Adrenal gland (tissue), 12 donors: ENCODE data around the gene ARHGAP40. TPM values are rescaled to one million over a fixed set of nuclear protein-coding genes. Genes with fewer than 3 reads are reported as not detected.

Experiments
- DNase-seq, 7 donors: peaks; one replicate each; pipeline ENCODE4 v3.0.0-alpha.2; 2019 to 2020
- H3K27ac ChIP-seq, 5 donors: fragments of 200-600 bp; sonication (generic) in 4 of 5; 1 replicate in 3 of 5; 2 replicates in 2 of 5; pipeline versions ENCODE4 v1.5.1 to v1.8.0; 2016 to 2020; ENCODE audit warnings: mild to moderate bottlenecking in 1 of 5
- H3K27me3 ChIP-seq: fragments of 200-600 bp; 2 replicates; pipeline ENCODE4 v1.8.0; 2021
- H3K36me3 ChIP-seq, 2 donors: fragments of 200-600 bp; replicated peaks in 1 of 2; 1 replicate in 1 of 2; 2 replicates in 1 of 2; pipeline versions ENCODE4 v1.5.1 to v1.8.0; 2018 to 2022
- H3K4me1 ChIP-seq, 2 donors: fragments of 200-600 bp; replicated peaks in 1 of 2; 1 replicate in 1 of 2; 2 replicates in 1 of 2; pipeline versions ENCODE4 v1.5.1 to v1.8.0; 2018 to 2021
- H3K4me3 ChIP-seq, 4 donors: fragments of 200-600 bp; sonication (generic) in 3 of 4; one replicate each; pipeline ENCODE4 v1.5.1; 2016 to 2018
- H3K9me3 ChIP-seq, 3 donors: fragments of 200-600 bp; sonication (generic) in 1 of 3; replicated peaks in 1 of 3; 1 replicate in 2 of 3; 2 replicates in 1 of 3; pipeline versions ENCODE4 v1.5.1 to v1.8.0; 2016 to 2021
- POLR2A ChIP-seq, 2 donors: fragments of 450-650 bp; IDR thresholded peaks; one replicate each; pipeline ENCODE4 v1.6.1; 2017; ENCODE audit warnings: antibody characterized with exemption in 2 of 2, mild to moderate bottlenecking in 2 of 2, moderate library complexity in 1 of 2
- WGBS, 4 donors: extraction: QIAGEN DNeasy Blood & Tissue Kit in 2 of 4; methylation state at CpG; one replicate each; pipeline versions ENCODE4 v1.1.5 to v1.1.7; 2013 to 2017; 5-methylcytosine and 5-hydroxymethylcytosine counted together
- intact Hi-C, 2 donors: fragments of 100-400 bp; cut with DNase I; formaldehyde crosslinking; loops; one replicate each; pipeline versions ENCODE4 v1.14.1 to v1.15.0; 2022 to 2023
- polyA plus RNA-seq, 3 donors: library from polyadenylated mRNA; stranded (reverse); fragments of 200-250 nt in 2 of 3; fragments of 350-450 nt in 1 of 3; fragmentation: Illumina TruSeq in 1 of 3; extraction: RNeasy Lipid Tissue Mini Kit (QIAGEN cat#74804) in 1 of 3; gene quantifications; one replicate each; pipeline ENCODE4 v1.2.3, GENCODE V29; 2013 to 2014
- total RNA-seq, 9 donors: library from RNA; depleted of rRNA in 4 of 9; stranded (reverse); fragments of >200 nt in 4 of 9; fragments of 120-200 nt in 1 of 9; fragmentation: NEBNext Ultra II Directional in 1 of 9; extraction: Animal tissue kit (Norgen Biotek cat#: 25700) in 1 of 9; gene quantifications; one replicate each; pipeline versions ENCODE4 v1.1.0 to v1.2.4, GENCODE V29; 2013 to 2023
- TF ChIP-seq, protein P1 (sequence below), 6 experiments: fragments of 450-650 bp in 4 of 6; fragments of 200-600 bp in 2 of 6; sonication (generic) in 1 of 6; IDR thresholded peaks; 1 replicate in 5 of 6; 2 replicates in 1 of 6; pipeline versions ENCODE4 v1.5.1 to v1.8.0; 2016 to 2021; ENCODE audit warnings: antibody characterized with exemption in 6 of 6, mild to moderate bottlenecking in 2 of 6, moderate library complexity in 1 of 6
- donor health status: healthy with polysubstance abuse.
- donor health status: Bipolar disorder and iron deficiency.
- donor health status: DM: yes; HTN: yes; CAD: no.
- donor health status: DM: no; HTN: no; CAD: no.
- donor health status: DM: no; HTN: no; CAD: no.
- donor health status: DM: yes; HTN: yes; CAD: no.

The ARHGAP40 gene
- total and polyA plus RNA-seq, 12 donors = 0.08 TPM; not detected in 11

DNA sequence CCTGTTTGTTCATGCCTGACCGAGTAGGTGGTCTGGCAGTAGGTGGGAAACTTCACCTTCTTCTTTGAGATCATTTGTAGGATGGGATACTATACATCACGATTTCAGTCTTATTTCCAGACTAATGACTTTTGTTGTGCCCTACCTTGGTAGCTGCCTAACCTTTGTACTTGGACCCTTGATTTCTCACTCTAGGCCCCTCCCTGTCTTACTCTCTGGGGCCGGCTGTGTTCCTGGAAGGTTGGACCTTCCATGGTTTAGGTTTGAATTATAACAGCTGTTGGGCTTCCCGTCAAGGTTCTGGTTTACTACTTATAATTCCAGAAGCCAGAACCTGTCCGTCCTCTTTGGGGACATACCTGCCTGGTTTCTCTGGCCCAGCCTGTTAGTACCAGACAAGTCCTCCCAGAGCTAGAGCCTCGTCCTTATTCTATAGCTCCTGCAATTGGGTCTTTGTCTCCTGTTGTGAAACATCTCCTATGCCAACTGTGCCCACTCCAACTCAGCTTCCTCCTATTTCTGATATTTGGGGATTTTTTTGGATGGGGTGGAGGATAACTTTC lies 35.5 kb upstream of the ARHGAP40 start:
- H3K4me1 ChIP-seq = no peaks in the 10 kb centered on the region
- no peak for DNase-seq
- no peaks in the 10 kb centered on the region for H3K27me3 ChIP-seq
- intact Hi-C loops = no loop called here
- H3K4me3 ChIP-seq = no peak overlapping the region
- WGBS, 4 donors = 95 to 98% (median 96%) methylated on average over 6 of the region's 6 CpGs
- no peak overlapping the region for H3K27ac ChIP-seq
- no peak for TF ChIP-seq POLR2A (IDR thresholded peaks at IDR 0.05)
- TF ChIP-seq, protein P1, sequence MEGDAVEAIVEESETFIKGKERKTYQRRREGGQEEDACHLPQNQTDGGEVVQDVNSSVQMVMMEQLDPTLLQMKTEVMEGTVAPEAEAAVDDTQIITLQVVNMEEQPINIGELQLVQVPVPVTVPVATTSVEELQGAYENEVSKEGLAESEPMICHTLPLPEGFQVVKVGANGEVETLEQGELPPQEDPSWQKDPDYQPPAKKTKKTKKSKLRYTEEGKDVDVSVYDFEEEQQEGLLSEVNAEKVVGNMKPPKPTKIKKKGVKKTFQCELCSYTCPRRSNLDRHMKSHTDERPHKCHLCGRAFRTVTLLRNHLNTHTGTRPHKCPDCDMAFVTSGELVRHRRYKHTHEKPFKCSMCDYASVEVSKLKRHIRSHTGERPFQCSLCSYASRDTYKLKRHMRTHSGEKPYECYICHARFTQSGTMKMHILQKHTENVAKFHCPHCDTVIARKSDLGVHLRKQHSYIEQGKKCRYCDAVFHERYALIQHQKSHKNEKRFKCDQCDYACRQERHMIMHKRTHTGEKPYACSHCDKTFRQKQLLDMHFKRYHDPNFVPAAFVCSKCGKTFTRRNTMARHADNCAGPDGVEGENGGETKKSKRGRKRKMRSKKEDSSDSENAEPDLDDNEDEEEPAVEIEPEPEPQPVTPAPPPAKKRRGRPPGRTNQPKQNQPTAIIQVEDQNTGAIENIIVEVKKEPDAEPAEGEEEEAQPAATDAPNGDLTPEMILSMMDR (IDR thresholded peaks at IDR 0.05) = no peak
- H3K36me3 ChIP-seq = peaks cover 0 to 39% of the 10 kb centered on the region in 2 donors
- no peaks in the 10 kb centered on the region for H3K9me3 ChIP-seq

DNA sequence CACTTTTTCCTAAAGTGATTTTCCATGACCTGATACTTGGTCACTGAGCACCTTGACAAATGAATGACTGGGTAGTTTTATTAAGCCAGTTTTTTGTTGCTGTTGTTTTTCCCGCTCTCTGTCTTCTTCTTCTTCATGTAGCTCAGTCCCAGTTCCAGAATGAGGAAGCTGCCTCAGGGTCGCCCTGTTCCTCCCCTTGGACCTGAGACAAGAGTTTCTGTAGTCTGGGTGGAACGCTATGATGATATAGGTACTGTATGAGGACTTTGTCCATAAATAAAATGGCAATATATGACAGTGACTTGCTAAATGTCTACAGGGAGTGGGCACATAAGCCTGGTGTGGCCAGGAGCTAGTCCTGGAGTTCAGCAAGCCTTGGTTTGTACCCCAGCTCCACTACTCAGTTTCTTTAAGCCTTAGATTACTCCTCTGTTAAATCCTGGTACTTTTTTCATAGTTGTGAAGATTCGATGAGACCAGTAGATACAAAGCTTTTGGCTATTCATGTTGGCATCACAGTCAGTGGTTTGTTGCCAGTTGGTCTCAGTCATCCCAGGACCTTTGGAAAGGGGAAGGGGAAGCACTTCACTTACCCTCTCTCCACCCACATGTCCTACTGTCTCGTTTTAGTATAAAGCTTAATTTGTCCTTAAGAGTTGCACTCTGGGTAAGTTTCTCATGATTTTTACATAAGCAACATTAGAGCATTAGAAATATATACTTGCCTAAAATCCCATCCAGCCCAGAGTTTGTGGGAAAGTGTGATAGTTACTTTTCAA lies 31.7 kb upstream of the ARHGAP40 start:
- TF ChIP-seq POLR2A (IDR thresholded peaks at IDR 0.05) = no peak
- TF ChIP-seq, protein P1 (IDR thresholded peaks at IDR 0.05) = no peak
- Histone ChIP-seq H3K27ac (no peak overlapping the region), H3K4me3 (no peak overlapping the region), H3K27me3 (no peaks in the 10 kb centered on the region), H3K4me1 (no peaks in the 10 kb centered on the region), H3K9me3 (no peaks in the 10 kb centered on the region), H3K36me3 (peaks cover 0 to 52% of the 10 kb centered on the region in 2 donors)
- WGBS, 4 donors = 69 to 82% (median 75%) methylated on average over 5 of the region's 5 CpGs
- intact Hi-C loops = no loop called here
- no peak for DNase-seq

DNA sequence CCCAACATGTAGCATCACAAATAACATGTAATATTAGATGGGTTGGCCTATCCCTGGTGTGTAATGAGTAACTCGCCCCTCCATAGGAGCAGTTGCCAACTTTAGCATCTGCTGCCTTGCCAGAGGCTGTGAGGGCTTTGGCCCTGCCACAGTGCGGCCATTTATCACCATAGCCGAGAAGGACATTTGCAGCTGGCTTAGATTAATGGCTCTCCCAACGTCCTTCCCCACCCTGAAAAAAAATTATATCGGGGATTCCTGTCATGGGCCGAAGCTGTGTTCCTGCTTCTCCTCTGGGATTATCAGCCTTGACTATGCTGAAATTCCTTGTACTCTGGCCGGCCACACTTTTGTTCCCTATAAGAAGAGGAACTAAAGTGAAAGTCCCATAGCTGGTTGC lies 28.2 kb upstream of the ARHGAP40 start:
- peaks cover 0 to 54% of the 10 kb centered on the region in 2 donors for H3K36me3 ChIP-seq
- no peak for TF ChIP-seq POLR2A (IDR thresholded peaks at IDR 0.05)
- TF ChIP-seq, protein P1 (IDR thresholded peaks at IDR 0.05) = no peak
- no peak overlapping the region for H3K4me3 ChIP-seq
- DNase-seq = no peak
- WGBS, 4 donors = 63 to 76% (median 73%) methylated on average over 7 of the region's 7 CpGs
- no peaks in the 10 kb centered on the region for H3K9me3 ChIP-seq
- intact Hi-C loops = no loop called here
- no peak overlapping the region for H3K27ac ChIP-seq
- H3K27me3 ChIP-seq = no peaks in the 10 kb centered on the region
- no peaks in the 10 kb centered on the region for H3K4me1 ChIP-seq

DNA sequence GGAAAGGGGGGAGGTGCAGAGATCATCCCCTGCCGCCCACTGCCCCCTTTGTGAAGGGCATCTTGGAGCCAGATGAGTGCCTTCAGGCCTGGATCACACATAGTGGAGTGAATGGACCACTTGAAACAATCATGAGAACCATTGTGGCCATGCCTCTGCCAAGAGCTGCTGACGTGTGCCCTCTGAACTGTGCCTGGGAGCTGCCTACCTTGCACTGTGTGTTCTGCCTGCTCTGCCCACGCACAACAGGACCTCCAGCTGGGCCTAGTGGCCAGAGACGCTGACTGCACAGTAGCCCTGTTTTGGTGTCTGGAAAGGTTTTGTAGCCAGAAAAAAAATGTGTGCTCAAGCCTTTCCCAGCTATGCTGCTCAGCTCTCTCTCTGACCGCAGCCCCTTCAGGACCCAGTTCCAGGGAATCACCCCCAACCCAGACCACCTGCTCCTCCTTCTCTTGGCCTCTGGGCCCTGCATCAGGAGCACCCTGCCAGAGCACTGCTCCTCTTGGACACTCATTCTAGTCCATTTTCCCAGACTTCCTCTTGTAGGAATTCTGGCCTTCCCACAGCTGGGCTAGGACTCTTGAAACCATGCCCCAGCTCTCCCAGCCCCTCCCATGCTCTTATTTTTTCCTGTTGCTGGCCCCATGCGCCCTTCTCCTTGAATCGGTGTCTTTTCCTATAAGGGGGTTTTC lies 22.2 kb upstream of the ARHGAP40 start:
- no peak for DNase-seq
- H3K4me3 ChIP-seq = no peak overlapping the region
- intact Hi-C loops = no loop called here

More for the DNA sequence above, 22.2 kb upstream of the ARHGAP40 start:
- H3K36me3 ChIP-seq = peaks cover 0 to 25% of the 10 kb centered on the region in 2 donors
- no peaks in the 10 kb centered on the region for H3K4me1 ChIP-seq
- no peaks in the 10 kb centered on the region for H3K27me3 ChIP-seq
- H3K27ac ChIP-seq = no peak overlapping the region
- TF ChIP-seq, protein P1 (IDR thresholded peaks at IDR 0.05) = no peak
- no peak for TF ChIP-seq POLR2A (IDR thresholded peaks at IDR 0.05)
- H3K9me3 ChIP-seq = no peaks in the 10 kb centered on the region
- WGBS, 4 donors = 69 to 74% (median 71%) methylated on average over 6 to 7 of the region's 7 CpGs
